ENCODE results near the gene TKT. TPM values are rescaled to one million over a fixed set of nuclear protein-coding genes. Genes with fewer than 3 reads are reported as not detected.

The TKT gene
- total and polyA plus RNA-seq, 2 of the 13 experiments (the other 11 are each of a cell fraction or from before 2014, with no cell fraction given), result 150 to 238 TPM

DNA sequence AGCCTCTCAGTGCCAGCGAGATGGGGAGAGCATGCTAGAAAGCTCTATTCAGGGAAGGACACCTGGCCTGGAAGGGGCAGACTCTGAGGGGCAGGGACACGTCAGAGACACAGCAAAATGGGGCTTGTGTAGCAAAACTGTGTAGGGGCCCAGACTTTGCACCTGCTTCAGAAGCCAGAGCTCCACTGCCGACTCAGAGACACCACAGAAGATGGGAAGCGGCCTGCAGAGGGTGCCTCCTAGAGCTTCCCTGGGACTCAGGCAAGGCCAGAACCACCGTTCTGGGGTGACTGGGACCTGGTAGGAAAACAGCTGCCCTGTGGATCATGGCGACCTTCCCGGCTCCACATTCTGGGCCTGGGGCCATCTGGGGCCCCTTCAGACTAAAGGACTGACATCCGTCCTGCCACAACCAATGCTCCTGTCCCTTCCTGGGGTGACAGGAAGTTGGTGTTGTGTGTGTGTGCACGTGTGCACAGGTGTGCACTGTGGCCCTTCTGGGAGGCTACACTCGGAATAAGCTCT is 17.4 kb upstream of the TKT start:
- Histone ChIP-seq H3K9ac (ENCODE audit: insufficient read depth, low read depth, low read length) (no peak overlapping the region), H3K4me3 (replicated peaks in 1 of 3; ENCODE audit: insufficient read depth in 1 of 3, low read depth in 2 of 3, low read length in 3 of 3) (no peak overlapping the region), H3K4me2 (ENCODE audit: low read depth, low read length) (no peak overlapping the region), H2AFZ (ENCODE audit: low read length) (no peak overlapping the region), H3K9me3 (ENCODE audit: low read length) (no peaks in the 10 kb centered on the region), H3K4me1 (ENCODE audit: insufficient read depth, low read length) (peaks cover 40% of the 10 kb centered on the region), H3K27me3 (ENCODE audit: control insufficient read depth in 1 of 2, insufficient read depth in 2 of 2, low read length in 2 of 2) (no peaks in the 10 kb centered on the region), H3K79me2 (ENCODE audit: insufficient read depth, low read length) (no peaks in the 10 kb centered on the region), H4K20me1 (ENCODE audit: insufficient read depth, low read length) (no peaks in the 10 kb centered on the region), H3K36me3 (replicated peaks in 1 of 2; ENCODE audit: control insufficient read depth in 1 of 2, insufficient read depth in 2 of 2, low read length in 2 of 2) (no peaks in the 10 kb centered on the region), H3K27ac (ENCODE audit: extremely low read length, insufficient read depth, low read length) (no peak overlapping the region)
- WGBS (ENCODE audit: low lambda C conversion rate), result 84% methylated on average over 6 of the region's 10 CpGs
- CTCF ChIA-PET (ENCODE audit: low intra/inter-chr PET ratio, low total read pairs), result no interaction called here
- FAIRE-seq (no peak), ATAC-seq (peak; percentile 12; the same call in 2 of the 3 replicates), DNase-seq (ENCODE audit: low spot score) (no peak)
- in situ Hi-C loops (cut with HindIII; ENCODE audit: extremely low pct_ligation_motif_present, low pct_unique_long_range_greater_than_20kb), result no loop called here
- POLR2A ChIA-PET, result no interaction called here
- intact Hi-C loops (cut with micrococcal nuclease; ENCODE audit: unreplicated experiment), result no loop called here
- TF ChIP-seq ZNF44 (CRISPR knock-in tag; IDR thresholded peaks at IDR 0.05) (no peak), ZNF687 (CRISPR knock-in tag; IDR thresholded peaks at IDR 0.05) (0 out of 2 replicates have a peak, but pooled peaks have one; percentile 27), GTF3A (CRISPR knock-in tag; conservative IDR thresholded peaks at IDR 0.05) (no peak), ZNF142 (CRISPR knock-in tag; IDR thresholded peaks at IDR 0.05) (no peak), ZBTB42 (CRISPR knock-in tag; IDR thresholded peaks at IDR 0.05) (no peak), POLR2AphosphoS2 (IDR thresholded peaks at IDR 0.05; ENCODE audit: low read depth, low read length) (no peak), ZNF329 (CRISPR knock-in tag; IDR thresholded peaks at IDR 0.05; ENCODE audit: low read depth) (no peak), TRIM24 (CRISPR knock-in tag; IDR thresholded peaks at IDR 0.05) (no peak)
- TF ChIP-seq, protein P1, sequence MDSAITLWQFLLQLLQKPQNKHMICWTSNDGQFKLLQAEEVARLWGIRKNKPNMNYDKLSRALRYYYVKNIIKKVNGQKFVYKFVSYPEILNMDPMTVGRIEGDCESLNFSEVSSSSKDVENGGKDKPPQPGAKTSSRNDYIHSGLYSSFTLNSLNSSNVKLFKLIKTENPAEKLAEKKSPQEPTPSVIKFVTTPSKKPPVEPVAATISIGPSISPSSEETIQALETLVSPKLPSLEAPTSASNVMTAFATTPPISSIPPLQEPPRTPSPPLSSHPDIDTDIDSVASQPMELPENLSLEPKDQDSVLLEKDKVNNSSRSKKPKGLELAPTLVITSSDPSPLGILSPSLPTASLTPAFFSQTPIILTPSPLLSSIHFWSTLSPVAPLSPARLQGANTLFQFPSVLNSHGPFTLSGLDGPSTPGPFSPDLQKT (CRISPR knock-in tag; IDR thresholded peaks at IDR 0.05; ENCODE audit: borderline replicate concordance), result no peak
- no TSS peak for BruUV-seq (replicated peaks)
